GM12801 (cell line): ENCODE data around the gene TSPAN4.

Experiments
- CTCF ChIP-seq: IDR thresholded peaks from one replicate; pipeline ENCODE4 v1.5.1; 2011; ENCODE audit warnings: control low read depth; ENCODE audit not compliant: insufficient read length; ENCODE audit errors: extremely low read depth

The TSPAN4 gene

GRCh38 chr11:889257-889656 lies 46.6 kb downstream of the TSPAN4 start:
- TF ChIP-seq CTCF, result no peak

GRCh38 chr11:889687-890475 lies 47.2 kb downstream of the TSPAN4 start:
- no peak for TF ChIP-seq CTCF

- no peak for TF ChIP-seq CTCF
These were observed 48.3 kb downstream of the TSPAN4 start for GRCh38 chr11:890794-891540.

GRCh38 chr11:893008-893654 lies 50.5 kb downstream of the TSPAN4 start:
- no peak for TF ChIP-seq CTCF

- no peak for TF ChIP-seq CTCF
These were observed 52.0 kb downstream of the TSPAN4 start for GRCh38 chr11:894575-895201.

- TF ChIP-seq CTCF, result no peak
These were observed 52.9 kb downstream of the TSPAN4 start for GRCh38 chr11:895331-896110.
